HG02571 (cell line): ENCODE data around the gene SLC25A42.
A peak's percentile ranks its signal among the peaks of the same experiment; 100 is the strongest.
"Not testable (repeated sequence)": the region's sequence is repeated elsewhere in the genome, so short reads cannot be mapped to it uniquely, and the experiment has no call there.

Experiments used
- ATAC-seq: cut with Tn5 transposase; IDR thresholded peaks from one replicate; pipeline ENCODE4 v1.9.1; 2021; ENCODE audit warnings: mild to moderate bottlenecking, moderate library complexity; ENCODE audit not compliant: unreplicated experiment

Gene SLC25A42

DNA sequence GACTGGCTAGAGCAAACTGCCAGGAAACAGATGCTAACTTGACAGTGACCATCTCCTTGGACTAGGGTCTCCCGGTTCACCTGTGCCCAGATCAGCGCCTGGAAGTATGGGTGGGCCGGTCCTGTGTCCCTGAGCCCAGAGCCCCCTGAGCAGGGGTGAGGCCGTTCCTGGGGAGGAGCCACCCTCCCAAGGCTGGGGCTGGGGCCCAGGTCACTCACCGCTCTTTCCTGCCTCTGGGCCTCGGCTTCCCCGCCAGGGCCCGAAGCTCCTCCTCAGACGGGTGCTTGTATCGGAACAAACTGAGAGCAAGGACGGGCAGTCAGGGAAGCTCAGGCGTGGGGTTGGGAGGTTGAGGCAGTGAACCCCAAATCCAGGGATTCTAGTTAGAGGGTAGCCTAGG lies 69.1 kb downstream of the SLC25A42 start:
- ATAC-seq = no peak

DNA sequence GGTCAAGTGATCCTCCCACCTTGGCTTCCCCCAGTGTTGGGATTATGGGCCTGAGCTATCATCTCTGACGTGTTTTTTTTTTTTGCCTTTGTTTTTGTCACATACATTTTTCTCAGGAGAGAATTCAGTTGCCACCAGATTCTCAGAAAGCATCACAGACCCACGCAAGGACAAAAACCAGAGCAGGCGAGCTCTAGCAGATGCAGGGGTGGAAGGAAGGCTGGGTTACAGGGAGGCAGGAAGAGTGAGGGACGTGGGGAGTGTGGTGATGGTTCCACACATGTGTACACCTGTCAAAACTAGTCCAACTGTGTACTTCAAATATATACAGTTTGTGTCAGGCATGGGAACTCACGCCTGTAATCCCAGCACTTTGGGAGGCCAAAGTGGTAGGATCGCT lies 70.2 kb downstream of the SLC25A42 start:
- ATAC-seq = no peak

DNA sequence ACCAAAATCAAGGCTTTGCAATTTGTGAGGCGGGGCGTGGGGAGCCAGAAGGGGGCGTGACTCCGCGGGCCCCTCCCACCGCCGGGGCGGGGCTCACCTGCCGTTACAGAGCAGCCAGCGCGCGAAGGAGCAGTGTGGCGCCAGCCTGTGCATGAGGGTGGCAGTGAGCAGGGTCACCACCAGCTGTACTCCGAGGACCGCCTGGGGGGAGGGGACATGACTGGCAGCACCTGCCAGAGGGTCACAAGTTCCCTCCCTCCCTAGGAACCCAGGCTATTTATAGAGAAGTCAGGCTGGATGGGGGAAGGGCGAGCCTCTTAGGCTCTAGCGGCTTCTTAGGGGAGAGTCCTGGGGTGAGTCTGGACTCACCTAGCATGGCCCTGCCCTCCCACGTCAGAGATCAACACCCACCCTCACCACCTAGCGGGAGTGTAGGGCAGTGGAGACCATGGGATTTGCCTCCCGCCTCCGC lies 70.9 kb downstream of the SLC25A42 start:
- no peak for ATAC-seq

DNA sequence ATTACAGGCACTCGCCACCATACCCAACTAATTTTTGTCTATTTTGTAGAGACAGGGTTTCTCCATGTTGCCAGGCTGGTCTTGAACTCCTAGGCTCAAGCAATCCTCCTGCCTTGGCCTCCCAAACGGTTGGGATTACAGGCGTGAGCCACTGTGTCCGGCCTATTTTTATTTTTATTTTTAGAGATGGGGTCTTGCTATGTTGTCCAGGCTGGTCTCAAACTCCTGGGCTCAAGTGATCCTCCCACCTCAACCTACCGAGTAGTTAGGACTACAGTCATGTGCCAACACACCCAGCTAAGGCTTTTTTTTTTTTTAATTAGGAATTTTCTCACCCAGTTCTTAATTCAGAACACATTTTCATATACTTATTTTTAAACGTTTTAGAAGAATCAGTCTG lies 71.9 kb downstream of the SLC25A42 start:
- not testable (repeated sequence) for ATAC-seq

DNA sequence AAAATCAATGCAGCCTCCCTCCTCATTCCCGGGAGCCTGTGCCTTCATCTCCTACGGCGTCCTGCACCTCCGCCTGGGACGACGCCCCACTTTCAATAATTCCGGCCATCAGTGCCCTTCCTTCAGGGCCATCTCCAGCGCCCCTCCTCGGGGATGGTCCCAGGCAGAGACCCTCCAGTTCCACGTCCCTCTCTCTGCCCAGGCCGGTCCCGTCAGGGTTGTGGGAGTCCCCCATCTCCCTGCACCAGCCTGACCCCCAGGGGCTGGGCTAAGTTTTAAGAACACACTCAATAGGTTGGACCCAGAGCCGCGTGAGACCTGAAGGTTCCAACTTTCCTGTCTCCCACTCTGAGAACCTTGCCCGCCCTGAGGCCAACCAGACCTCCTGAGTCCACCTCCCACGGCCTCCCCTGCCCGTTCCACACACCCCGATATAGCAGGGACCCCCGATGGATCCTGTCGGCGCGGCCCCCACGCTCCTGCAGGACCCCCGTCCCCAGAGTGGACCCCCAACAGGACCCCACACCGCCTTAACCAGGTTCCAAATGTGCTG lies 73.8 kb downstream of the SLC25A42 start:
- ATAC-seq = no peak

DNA sequence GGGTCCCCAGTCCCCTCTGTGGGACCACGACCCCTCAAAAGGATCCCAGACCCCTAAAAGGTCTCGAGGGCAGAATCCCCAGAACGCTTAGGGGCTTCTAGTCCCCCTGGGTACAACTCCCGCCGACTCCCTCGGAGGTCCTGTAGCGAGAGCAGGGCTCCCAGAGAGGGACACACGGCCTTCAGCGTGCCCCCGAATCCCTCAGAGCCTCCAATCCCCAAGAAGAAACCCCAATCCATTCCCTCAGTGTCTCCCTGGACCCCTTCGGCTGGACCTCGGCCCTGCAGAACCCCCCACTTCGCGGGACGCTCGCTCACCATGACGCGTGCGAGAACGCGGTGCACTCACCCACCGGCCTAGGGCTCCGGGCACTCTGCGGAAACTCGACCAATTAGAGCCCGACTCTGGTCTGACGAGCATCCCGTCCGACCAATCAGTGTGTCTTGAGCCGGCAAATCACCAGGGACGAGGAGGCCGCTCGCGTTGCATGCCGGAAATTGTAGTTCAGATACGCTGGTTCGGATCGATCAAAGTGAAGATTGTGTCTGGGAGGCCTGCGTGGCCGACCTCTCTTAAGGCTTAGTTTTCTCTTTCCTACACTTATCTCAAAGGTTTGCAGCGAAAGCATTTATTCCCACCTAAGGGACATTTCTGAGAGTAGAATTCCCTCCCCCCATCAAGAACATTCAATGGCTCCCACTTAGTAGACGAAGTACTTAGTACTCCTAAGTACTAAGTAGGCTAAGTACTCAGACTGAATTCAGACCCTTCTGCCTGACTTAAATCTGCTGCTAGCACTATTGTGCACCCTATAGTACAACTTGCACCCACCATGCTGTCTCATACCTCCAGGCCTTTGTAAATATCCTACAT lies 74.6 kb downstream of the SLC25A42 start, which contains the start of gene TMEM161A:
TSS of gene TMEM161A (minus strand) at position 370 of the 873 bp plus-strand sequence. CDS start at position 320, 50 bp downstream.
- peak; percentile 98 for ATAC-seq

DNA sequence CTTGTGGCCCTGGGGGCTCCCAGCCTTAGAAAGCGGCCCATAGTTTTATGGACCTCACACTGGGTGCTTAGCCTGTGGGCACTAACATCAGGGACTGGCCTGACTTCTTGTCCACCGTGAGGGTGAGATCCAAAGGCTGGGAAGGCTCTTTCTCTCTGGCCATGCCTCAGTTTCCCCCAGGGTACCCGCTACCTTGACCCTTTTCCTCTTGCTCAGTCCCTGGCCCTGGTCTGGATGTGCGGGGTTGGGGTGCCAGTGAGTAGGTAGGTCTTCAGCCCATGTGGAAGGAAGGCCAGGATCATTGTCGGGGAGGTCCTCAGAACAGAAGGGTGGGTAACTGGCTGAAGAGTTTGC lies 76.1 kb downstream of the SLC25A42 start:
- ATAC-seq = no peak

DNA sequence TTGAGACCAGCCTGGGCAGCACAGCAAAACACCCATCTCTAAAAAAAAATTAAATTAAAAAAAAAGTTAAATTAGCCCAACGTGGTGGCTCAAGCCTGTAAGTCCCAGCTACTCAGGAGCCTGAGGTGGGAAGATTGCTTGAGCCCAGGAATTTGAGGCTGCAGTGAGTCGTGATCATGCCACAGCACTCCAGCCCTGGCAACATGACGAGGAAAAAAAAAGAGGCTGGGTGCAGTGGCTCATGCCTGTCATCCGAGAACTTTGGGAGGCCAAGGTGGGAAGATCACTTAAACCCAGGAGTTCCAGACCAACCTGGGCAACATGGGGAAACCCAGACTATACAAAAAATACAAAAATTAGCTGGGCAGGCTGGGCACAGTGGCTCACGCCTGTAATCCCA lies 76.7 kb downstream of the SLC25A42 start:
- no peak for ATAC-seq

DNA sequence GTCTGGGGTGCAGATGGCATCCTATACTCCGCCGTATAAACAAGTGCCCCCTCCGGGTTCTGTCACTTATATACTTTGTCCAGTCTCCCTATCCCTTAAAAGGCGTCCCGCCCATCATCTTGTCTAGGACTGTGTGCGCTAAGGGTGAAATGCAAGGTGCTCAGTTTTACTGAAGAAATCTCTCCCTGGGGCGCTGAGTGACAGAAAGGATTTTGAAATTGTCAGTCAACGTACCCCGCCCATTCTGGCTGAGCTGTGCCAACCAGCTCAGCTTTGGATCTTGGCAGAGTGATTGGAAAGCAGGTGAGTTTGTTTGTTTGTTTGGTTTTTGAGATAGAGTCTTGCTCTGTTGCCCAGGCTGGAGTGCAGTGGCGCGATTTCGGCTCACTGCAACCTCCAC lies 78.6 kb downstream of the SLC25A42 start:
- ATAC-seq = no peak

DNA sequence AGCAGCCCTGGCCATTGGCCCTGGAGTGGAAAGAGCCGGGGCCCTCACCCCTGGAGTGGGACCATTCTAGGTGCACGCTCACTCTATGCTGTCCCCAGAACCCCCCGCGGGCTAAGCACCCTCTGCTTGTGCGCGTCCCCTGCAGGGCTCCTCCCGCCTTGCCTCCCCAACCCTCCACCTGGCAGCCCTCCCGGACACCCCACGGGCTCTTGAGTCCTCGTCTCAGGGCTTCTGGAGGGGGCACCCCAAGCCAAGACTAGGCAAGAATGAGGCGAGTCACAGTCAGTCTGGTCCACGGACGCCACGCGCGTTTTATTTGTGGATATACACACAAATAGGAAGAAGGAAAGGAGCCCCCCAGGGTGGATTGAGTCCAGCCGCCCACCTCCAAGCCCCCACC lies 81.5 kb downstream of the SLC25A42 start:
- no peak for ATAC-seq

DNA sequence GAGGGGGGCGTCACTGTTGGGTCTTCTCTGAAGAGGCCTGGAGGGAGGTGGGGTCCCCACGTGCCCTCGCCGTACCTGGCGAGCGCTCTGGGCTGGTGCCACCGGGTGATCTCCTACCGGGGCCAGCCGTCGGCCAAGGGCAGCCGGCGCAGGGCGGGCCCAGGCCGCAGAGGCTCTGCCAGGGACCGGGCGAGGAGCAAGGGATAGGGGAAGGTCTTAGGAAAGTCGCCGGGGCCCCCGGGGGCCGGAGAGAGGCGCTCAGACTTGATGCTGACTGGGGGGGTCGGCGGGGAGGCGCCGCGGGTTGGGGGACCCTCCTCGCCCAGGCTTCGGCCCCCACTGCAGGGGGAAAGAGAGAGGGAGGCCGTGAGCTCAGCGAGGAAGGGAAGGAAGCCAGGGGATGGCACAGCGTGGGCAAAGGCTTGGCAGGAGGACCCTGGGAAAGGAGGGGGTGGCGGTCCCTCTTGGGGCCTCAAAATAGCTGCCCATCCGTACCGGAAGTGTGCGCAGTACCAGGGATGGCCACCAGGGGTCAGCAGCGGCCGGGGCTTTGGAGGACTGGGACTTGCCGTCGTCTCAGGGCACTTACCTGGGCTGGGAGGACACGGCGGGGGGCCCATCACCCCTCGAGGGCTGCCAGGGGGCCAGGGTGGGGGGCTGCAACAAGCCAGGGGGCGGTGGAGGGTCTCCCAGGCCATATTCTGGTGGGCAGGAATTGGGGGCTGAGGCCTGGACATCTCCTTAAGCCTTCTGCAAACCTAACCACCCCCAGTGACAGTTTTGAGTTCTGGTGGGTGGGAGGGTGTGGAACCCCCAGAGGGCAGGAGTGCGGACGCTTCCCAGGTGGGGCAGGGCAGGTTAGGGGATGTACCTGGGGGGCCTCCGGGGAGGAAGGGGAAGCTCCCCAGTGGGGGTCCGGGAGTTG lies 82.2 kb downstream of the SLC25A42 start:
- ATAC-seq = no peak

DNA sequence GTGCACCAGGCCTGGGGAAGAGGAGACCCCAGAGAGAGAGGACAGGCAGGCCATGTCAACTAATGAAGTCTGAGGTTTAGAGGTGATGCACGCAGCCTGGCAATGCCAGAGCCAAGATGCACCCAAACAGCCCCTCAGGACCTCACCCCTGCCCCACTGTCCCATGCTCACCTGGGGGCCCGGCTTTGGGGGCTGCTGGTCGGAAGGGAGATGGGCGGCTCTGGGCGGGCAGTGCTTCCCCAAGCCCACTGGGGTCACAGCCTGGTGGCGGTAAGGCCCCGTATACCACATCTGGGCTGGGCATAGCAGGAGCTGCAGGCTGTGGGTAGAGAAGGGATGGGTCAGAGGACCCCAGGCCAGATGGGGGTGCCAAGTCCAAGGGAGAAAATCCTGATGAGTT lies 83.1 kb downstream of the SLC25A42 start:
- no peak for ATAC-seq

DNA sequence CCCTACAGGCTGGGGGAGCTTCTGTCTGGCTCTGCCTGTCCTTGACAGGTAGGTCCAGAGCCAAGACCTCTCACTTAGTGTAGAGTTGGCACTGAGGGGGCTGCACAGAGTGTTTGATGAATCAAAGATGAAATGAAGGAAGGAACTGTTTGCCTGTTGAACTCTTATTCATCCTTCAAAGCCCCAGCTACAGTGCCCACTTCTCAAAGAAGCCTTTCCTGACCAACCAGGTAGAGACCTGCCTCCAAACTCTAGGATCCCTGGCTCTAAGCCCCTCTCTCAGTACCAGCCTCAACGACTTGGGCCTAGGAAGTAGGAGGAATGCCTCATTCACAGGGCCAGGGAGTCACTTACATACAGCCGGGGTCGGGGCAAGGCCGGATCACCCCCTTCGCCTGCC lies 83.5 kb downstream of the SLC25A42 start:
- ATAC-seq = no peak

DNA sequence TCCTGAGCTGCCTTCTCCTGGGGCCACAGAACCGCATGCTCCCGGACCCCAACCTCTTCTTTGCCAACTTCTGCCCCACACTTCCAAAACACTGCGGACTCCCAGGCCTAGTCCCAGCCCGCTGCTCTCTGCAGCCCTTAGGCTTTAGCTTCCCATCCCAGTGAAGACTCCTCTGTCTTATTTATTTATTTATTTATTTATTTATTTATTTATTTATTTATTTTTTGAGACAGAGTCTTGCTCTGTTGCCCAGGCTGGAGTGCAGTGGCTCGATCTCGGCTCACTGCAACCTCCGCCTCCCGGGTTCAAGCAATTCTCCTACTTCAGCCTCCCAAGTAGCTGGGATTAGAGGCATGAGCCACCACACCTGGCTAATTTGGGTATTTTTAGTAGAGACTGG lies 84.7 kb downstream of the SLC25A42 start:
- ATAC-seq = not testable (repeated sequence)

DNA sequence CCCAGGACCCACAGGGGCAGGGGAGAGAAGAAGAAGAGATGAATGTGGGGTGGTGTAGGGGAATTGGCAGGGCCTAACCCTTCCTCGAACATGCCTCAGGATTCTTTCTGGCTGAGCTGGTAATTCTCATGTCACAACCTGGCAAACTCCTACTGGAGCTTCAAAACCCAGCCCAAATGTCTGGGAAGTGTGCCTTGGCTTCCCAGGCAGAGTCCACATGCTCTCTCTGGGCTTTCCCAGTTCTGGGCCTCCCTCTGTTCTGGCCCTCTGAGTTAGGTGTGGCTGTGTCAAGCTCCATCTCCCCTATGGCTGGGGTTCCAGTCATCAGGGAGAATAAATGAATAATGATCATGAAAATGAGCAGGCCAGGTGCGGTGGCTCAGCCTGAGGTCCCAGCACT lies 85.6 kb downstream of the SLC25A42 start:
- no peak for ATAC-seq

DNA sequence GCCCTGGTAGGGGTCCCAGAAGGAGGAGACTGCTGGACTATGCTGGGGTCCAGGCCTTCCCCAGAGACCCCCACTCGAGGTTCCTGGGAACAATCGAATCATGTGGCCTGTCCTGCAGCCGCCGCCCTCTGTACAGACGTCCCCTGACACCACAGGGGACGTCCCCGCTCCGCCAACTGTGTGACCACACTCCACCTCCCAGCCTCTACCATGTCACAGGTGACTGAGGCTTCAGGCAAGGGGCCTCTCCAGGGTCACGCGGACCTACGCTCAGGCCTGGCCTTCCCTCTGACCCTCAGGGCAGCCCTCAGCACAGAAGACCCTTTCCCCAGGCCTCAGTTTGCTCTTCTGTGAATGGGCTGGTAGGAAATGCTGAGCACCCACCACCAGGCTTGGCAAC lies 87.6 kb downstream of the SLC25A42 start:
- no peak for ATAC-seq

DNA sequence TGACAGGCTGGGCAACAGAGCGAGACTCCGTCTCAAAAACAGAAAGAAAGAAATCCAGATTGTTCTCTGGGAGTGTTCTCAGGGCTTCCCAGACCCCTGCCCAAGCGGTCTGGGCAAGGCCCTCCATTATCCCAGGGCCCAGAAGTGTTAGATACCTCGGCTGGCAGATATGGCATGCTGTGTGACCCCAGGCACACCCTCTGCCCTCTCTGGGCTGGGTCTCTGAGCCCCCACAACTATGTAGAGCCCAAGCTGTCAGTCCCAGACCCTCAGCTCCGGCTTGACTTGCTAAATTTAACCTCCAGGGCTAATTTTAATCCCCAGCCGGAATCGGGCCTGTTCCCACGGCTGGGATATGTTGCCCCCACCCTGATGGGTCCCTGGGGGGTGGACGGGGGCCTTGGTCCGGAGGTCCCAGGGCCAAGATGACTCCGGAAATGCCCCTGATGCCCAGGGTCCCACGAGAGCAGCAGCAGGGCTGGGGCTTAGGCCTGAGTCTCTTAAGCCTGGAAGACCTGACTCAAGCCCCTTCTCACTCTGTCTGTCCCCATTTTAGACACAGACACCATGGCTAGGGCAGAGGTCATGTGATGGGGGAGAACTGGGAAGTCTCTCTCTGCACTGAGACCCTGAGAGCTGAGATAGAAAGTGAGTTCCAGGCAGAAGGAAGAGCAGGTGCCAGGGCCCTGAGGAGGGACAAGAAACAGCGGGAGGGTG lies 89.0 kb downstream of the SLC25A42 start:
- ATAC-seq = no peak

DNA sequence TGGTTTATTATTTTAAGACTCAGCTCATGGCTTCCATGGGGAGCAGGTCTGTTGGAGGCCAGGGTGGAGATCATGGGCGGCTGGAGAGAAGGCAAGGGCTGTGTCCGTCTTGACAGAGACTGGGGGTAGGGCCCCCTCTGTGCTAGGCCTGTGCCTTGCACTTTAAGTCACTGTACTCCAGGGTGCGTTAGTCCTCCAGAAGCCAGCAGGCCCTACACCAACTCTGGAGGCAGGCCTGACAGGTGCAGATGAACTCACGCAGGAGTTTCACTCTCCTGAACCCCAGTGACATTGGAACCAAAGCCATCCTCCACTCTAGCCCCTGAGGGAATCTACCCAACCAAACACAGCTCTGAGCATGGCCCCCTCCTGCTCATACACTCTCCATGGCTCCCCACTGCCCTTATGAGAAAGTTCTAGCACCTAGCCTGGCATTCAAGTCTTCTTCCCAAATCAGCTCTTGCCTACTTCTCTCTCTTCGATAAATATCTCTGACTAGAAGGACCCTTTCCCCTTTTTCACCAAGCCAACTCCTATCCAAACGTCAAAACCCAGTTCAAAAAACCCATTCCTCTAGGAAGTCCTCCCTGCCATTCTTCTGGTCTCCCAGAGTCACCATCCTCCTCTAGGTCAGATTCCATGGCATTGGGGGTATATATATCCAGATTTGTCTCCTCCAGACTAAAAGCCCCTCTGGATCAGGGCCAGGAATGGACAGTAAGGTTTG lies 91.1 kb downstream of the SLC25A42 start:
- no peak for ATAC-seq

DNA sequence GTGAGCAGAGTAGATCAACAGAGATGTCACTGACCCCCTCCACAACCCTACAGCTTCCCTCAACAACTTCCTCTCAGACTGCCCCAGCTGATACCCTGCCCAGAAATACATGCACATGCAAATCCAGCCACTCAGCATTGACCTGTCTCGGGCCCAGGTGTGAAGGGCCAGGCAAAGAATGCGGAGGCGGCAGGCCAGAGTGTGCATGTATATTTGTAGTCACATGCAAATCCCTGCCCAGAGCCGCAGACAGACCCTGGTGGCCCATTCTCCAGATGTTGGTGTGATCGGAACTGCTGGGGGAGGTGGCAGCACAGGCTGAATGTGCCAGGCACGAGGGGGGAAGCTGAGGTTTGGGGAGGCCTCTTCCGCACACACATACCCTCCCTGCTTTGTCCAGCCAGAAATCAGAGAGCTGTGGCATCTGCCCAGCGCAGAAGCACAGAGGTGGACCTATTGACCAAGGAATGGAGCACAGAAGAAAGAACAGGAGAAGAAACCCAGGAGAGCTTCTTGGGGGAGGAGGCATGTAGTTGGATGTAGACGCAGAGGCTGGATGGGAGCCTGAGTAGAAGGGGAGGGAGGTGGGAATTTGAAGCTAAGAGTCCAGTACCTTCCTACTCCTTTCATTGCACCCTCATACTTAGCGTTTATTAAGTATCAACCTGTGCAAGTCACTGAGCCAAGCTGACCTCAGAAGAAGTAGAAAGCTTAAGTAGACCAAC lies 91.9 kb downstream of the SLC25A42 start:
- ATAC-seq = peak; percentile 66
